Small intestine (tissue), 7 donors: ENCODE measurements around the gene STARD10. TPM values are rescaled to one million over a fixed set of nuclear protein-coding genes. Genes with fewer than 3 reads are reported as not detected.

ENCODE experiments used
- DNase-seq, 2 donors: peaks; one replicate each; pipeline versions ENCODE4 v3.0.0 to v3.0.0-alpha.2; 2013
- FAIRE-seq: peaks from 2 replicates; lab custom pipeline; 2012; peaks lifted over from hg19 to GRCh38; lab: Jason Lieb, UNC
- H3K27ac ChIP-seq, 3 donors: one replicate each; pipeline ENCODE4 v1.5.1; 2013; ENCODE audit warnings: low read length in 2 of 3, mild to moderate bottlenecking in 2 of 3, control low read depth in 1 of 3, inconsistent platforms in 1 of 3, low read depth in 1 of 3, moderate library complexity in 1 of 3
- H3K27me3 ChIP-seq, 3 donors: one replicate each; pipeline ENCODE4 v1.6.1; 2013; ENCODE audit warnings: low read length in 3 of 3, inconsistent platforms in 1 of 3; ENCODE audit not compliant: control insufficient read depth in 3 of 3, insufficient read depth in 3 of 3
- H3K36me3 ChIP-seq, 3 donors: one replicate each; pipeline ENCODE4 v1.6.1; 2013; ENCODE audit warnings: low read length in 3 of 3, inconsistent platforms in 1 of 3, low read depth in 1 of 3, mild to moderate bottlenecking in 1 of 3, moderate library complexity in 1 of 3; ENCODE audit not compliant: control insufficient read depth in 3 of 3, insufficient read depth in 2 of 3
- H3K4me1 ChIP-seq, 3 donors: one replicate each; pipeline ENCODE4 v1.6.1; 2013; ENCODE audit warnings: low read length in 2 of 3, inconsistent platforms in 1 of 3, low read depth in 1 of 3, mild to moderate bottlenecking in 1 of 3, moderate library complexity in 1 of 3; ENCODE audit not compliant: control insufficient read depth in 3 of 3, insufficient read depth in 2 of 3
- H3K4me3 ChIP-seq, 3 donors: one replicate each; pipeline ENCODE4 v1.5.1; 2013; ENCODE audit warnings: low read length in 3 of 3, control low read depth in 1 of 3, inconsistent platforms in 1 of 3, low read depth in 1 of 3, mild to moderate bottlenecking in 1 of 3, moderate library complexity in 1 of 3
- H3K9me3 ChIP-seq, 2 donors: one replicate each; pipeline ENCODE4 v1.6.1; 2013; ENCODE audit warnings: low read depth in 1 of 2, low read length in 1 of 2; ENCODE audit not compliant: control insufficient read depth in 2 of 2, insufficient read depth in 1 of 2
- WGBS, 3 donors: extraction: QIAGEN DNeasy Blood & Tissue Kit; methylation state at CpG; one replicate each; pipeline ENCODE4 v1.1.7; 2013; 5-methylcytosine and 5-hydroxymethylcytosine counted together
- polyA plus RNA-seq, 4 donors: library from polyadenylated mRNA; stranded (reverse) in 3 of 4; unstranded in 1 of 4; fragments of 200-250 nt in 3 of 4; fragments of 120-200 nt in 1 of 4; gene quantifications; one replicate each; pipeline versions ENCODE4 v1.2.1 to v1.2.3, GENCODE V29; 2013
- donor health status: healthy with polysubstance abuse.
- donor health status: control.
- donor health status: control.
- donor health status: Bipolar disorder and iron deficiency.
- donor health status: healthy.

Gene STARD10
- polyA plus RNA-seq, 4 donors: 169 to 473 (median 284) TPM

GRCh38 chr11:72742513-72743320 lies 51.1 kb downstream of the STARD10 start:
- Histone ChIP-seq H3K9me3 (no peaks in the 10 kb centered on the region), H3K4me1 (peaks cover 0 to 61% (median 10%) of the 10 kb centered on the region in 3 donors), H3K36me3 (peaks cover 0 to 43% (median 0%) of the 10 kb centered on the region in 3 donors), H3K4me3 (no peak overlapping the region), H3K27ac (peak overlapping the region in 1 of 3 donors; percentile 56), H3K27me3 (no peaks in the 10 kb centered on the region)
- FAIRE-seq (no peak), DNase-seq (no peak)
- 84 to 94% (median 91%) methylated on average over 7 of the region's 7 CpGs for WGBS, 3 donors

GRCh38 chr11:72741849-72742512 lies 51.9 kb downstream of the STARD10 start:
- H3K4me3 ChIP-seq: no peak overlapping the region
- DNase-seq (peak in 1 of 2 donors; percentile 69), FAIRE-seq (no peak)
- peaks cover 0 to 47% (median 0%) of the 10 kb centered on the region in 3 donors for H3K36me3 ChIP-seq
- H3K27ac ChIP-seq: peak overlapping the region; percentile 22 to 56 (median 24)
- 40 to 56% (median 51%) methylated on average over 7 of the region's 7 CpGs for WGBS, 3 donors
- no peaks in the 10 kb centered on the region for H3K9me3 ChIP-seq
- peaks cover 0 to 54% (median 10%) of the 10 kb centered on the region in 3 donors for H3K4me1 ChIP-seq
- H3K27me3 ChIP-seq: no peaks in the 10 kb centered on the region

DNA sequence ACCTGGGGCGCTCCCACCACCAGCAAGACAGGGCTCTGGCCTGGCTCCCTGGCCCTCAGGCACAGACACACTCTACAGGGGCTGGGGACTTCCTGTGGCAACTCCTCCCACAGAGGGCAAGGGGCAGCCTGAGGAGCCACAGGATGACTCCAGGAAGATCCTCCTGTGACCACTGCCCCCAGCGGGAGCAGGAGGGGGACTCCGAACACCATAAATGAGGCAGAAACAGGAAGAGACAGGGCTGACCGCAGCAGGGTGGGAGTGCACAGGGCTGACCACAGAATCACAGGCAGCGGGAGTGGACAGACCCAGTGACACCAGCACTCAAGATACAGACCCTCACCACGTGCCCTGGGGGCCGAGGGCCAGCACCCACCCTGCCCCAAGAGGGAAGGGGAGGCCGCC lies 52.4 kb downstream of the STARD10 start:
- FAIRE-seq: no peak
- 70 to 87% (median 79%) methylated on average over 6 to 8 of the region's 8 CpGs for WGBS, 3 donors
- H3K9me3 ChIP-seq: no peaks in the 10 kb centered on the region
- no peaks in the 10 kb centered on the region for H3K27me3 ChIP-seq
- peak overlapping the region; percentile 24 to 56 (median 26) for H3K27ac ChIP-seq
- H3K4me1 ChIP-seq: peaks cover 0 to 49% (median 10%) of the 10 kb centered on the region in 3 donors
- peak in 1 of 2 donors; percentile 72 for DNase-seq
- no peak overlapping the region for H3K4me3 ChIP-seq
- peaks cover 0 to 49% (median 0%) of the 10 kb centered on the region in 3 donors for H3K36me3 ChIP-seq

DNA sequence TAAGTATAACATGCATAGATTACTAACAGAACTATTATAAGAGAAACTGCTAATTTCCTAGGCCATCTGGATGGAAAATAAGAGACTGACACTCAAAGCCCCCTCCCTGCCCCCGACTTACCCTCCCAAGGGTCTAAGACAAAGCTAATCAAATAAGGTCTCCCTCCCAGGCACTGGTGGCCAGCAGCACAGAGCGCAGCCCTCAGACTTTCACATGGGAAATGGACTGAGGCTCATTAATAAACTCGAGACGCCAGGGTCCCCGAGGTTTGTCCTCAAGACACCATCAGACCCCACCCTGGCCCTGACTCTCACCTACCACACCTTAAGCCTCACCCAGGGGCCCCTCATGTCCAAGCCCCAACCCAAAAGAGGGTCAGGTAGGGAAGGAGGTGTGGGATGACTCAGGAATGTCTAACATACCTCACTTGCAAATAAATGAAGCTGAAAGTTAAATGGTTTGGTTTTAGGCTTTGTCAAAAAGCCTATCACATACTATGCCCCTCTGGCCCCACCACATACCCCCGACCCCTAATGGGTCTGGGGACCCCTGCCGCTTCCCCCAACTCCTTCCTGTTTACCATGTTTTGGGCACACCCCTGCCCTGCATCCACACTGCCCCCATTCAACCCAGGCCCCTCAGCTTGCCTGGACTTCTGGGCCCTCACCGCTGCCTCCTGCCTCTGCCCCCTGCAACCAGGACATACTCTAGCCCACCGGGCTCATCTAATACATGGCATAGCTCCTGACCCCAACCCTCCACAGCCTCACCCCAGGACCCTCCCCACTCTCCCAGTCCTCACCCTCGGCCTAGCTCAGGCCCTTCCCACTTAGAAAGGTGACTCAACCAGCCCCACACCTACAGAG lies 53.1 kb downstream of the STARD10 start:
- Histone ChIP-seq H3K27ac (peak overlapping the region in 2 of 3 donors; percentile 26 to 56), H3K4me1 (peaks cover 0 to 44% (median 10%) of the 10 kb centered on the region in 3 donors), H3K9me3 (no peaks in the 10 kb centered on the region)

DNA sequence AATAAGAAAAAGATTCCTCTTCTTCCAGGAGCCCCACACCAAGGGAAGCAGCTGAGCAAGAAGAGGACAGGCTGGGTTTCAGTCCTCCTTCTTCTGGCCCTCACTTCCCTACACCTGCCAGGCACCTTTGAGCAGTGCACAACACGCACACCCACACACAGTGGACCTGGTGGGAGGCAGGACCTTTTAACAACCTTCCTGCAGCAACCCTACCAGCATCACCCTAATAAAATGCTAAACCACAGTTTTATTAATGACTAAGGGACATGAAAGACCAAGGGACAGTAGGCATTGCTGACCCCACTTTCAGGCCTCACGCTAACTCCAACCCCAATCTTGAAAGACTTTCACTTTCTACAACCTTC lies 53.8 kb downstream of the STARD10 start:
- H3K36me3 ChIP-seq: peaks cover 0 to 44% (median 0%) of the 10 kb centered on the region in 3 donors
- peak overlapping the region in 1 of 3 donors; percentile 20 for H3K27ac ChIP-seq
- H3K4me1 ChIP-seq: peaks cover 0 to 45% (median 10%) of the 10 kb centered on the region in 3 donors
- no peaks in the 10 kb centered on the region for H3K9me3 ChIP-seq
- 76 to 86% (median 81%) methylated on average over 2 of the region's 2 CpGs for WGBS, 3 donors
- no peak overlapping the region for H3K4me3 ChIP-seq
- H3K27me3 ChIP-seq: no peaks in the 10 kb centered on the region
- FAIRE-seq (no peak), DNase-seq (no peak)

More for the DNA sequence above, 53.1 kb downstream of the STARD10 start:
- FAIRE-seq: no peak
- 67 to 71% (median 68%) methylated on average over 9 to 10 of the region's 10 CpGs for WGBS, 3 donors
- Histone ChIP-seq H3K4me3 (no peak overlapping the region), H3K36me3 (peaks cover 0 to 49% (median 0%) of the 10 kb centered on the region in 3 donors), H3K27me3 (no peaks in the 10 kb centered on the region)
- DNase-seq: no peak

DNA sequence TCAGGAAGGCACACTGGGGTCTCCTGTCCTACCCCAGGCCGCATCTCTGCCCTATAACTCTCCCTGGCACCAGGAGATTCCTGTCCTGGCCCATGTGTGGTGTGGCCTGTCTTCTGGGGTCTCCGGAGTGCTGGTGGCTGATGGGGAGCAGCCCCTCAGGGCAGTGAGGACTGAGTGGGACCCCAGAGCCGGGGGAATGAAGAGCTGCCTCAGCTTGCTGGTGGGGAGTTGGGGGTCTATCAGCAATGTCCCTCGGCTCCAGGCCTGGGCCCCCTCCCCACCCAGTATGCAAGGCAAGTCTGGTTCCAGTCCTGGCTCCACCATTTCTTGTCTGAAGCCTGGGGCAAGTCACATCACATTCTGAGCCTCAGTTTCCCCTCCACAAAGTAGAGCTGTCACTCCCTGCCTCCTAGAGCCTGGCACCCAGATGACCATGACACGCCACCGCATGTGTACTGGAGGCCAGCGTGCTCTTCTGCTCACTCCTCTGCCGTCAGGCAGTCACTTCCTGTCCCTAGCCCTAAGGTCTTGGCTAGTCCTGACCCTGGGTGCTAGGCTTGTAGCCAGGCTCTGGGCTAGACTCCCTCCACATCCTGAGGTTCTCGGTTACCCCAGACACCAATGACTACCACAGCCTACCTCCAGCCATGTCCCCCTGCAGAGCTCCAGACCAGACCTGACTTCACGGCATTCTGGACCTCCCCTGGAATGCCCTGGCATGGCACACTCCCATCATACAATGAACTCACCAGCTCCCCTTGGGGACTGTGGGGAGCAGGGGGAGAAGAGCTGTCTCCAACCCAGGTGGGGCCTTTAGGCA lies 54.4 kb downstream of the STARD10 start:
- 81 to 90% (median 89%) methylated on average over 10 of the region's 10 CpGs for WGBS, 3 donors
- FAIRE-seq (no peak), DNase-seq (no peak)

GRCh38 chr11:72738199-72739141 lies 55.4 kb downstream of the STARD10 start:
- FAIRE-seq: no peak
- Histone ChIP-seq H3K36me3 (peaks cover 0 to 44% (median 0%) of the 10 kb centered on the region in 3 donors), H3K4me3 (peak overlapping the region in 1 of 3 donors; percentile 2), H3K27me3 (no peaks in the 10 kb centered on the region), H3K4me1 (peaks cover 0 to 31% (median 10%) of the 10 kb centered on the region in 3 donors), H3K9me3 (no peaks in the 10 kb centered on the region), H3K27ac (peak overlapping the region in 1 of 3 donors; percentile 72)
- WGBS, 3 donors: 81 to 91% (median 82%) methylated on average over 11 of the region's 11 CpGs
- DNase-seq: no peak

More for the DNA sequence above, 54.4 kb downstream of the STARD10 start:
- no peaks in the 10 kb centered on the region for H3K27me3 ChIP-seq
- H3K4me3 ChIP-seq: no peak overlapping the region
- H3K9me3 ChIP-seq: no peaks in the 10 kb centered on the region
- peaks cover 0 to 42% (median 0%) of the 10 kb centered on the region in 3 donors for H3K36me3 ChIP-seq
- H3K4me1 ChIP-seq: peaks cover 0 to 41% (median 10%) of the 10 kb centered on the region in 3 donors
- H3K27ac ChIP-seq: peak overlapping the region in 1 of 3 donors; percentile 50
